ENCODE measurements around the gene IQGAP3.

IQGAP3 gene

GRCh38 chr1:156544592-156545102 lies 27.7 kb downstream of the IQGAP3 start:
- no peak overlapping the region for H3K4me3 ChIP-seq (ENCODE audit: low read length)
- no peak for DNase-seq (ENCODE audit: low read depth)
- no peak for TF ChIP-seq CTCF (conservative IDR thresholded peaks at IDR 0.05; ENCODE audit: low read depth, low read length)

- no peak for DNase-seq (ENCODE audit: low read depth)
- TF ChIP-seq CTCF (conservative IDR thresholded peaks at IDR 0.05; ENCODE audit: low read depth, low read length): no peak
- no peak overlapping the region for H3K4me3 ChIP-seq (ENCODE audit: low read length)
Measured at GRCh38 chr1:156543066-156543465, 29.3 kb downstream of the IQGAP3 start.

DNA sequence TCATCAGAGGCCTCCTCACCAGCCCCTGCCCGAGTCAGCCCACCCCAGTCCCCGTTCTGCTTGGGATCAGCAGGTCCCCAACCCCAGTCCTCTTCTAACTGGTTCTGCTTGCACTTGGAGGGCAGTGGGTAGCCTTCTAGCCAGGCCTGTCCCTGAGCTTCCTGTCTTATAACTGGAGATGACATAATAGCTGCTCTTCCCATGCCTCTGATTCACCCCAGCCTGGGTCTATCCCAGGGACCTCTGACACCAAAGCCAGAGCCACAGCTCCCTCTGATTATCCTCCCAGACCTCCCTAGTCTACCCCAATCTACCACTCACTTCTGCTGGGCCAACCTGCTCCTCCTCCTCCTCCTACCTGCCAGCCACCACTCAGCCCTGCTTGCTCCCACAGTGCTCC lies 31.4 kb downstream of the IQGAP3 start:
- TF ChIP-seq CTCF (conservative IDR thresholded peaks at IDR 0.05; ENCODE audit: low read depth, low read length): no peak
- DNase-seq (ENCODE audit: low read depth): no peak
- H3K4me3 ChIP-seq (ENCODE audit: low read length): no peak overlapping the region

DNA sequence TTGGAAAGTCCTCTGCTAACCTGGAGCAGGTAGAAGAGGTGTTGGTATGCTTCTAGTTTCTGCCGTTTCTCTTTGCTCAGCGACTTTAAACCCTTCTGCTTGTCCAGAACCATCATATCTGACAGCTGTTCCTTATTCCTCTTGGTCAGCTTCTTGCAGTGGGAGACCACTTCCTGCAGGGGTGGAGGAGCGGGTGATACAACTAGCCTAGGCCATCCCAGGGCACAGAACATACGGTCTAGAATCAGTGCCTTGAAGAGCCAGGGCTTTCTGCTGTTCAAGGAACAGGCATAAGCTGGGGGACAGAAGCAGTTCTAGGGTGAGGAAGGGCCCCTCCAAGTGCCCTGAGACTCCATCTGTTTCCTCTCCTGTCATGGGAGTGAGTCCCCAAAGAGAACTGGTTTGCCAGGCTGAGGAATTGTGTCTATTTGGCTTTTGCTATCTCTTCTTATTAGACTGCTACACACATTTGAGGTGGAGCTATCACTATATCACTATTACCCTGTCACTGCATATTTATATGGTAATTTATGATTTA lies 32.5 kb downstream of the IQGAP3 start:
- TF ChIP-seq CTCF (conservative IDR thresholded peaks at IDR 0.05; ENCODE audit: low read depth, low read length): no peak
- no peak overlapping the region for H3K4me3 ChIP-seq (ENCODE audit: low read length)
- DNase-seq (ENCODE audit: low read depth): no peak

DNA sequence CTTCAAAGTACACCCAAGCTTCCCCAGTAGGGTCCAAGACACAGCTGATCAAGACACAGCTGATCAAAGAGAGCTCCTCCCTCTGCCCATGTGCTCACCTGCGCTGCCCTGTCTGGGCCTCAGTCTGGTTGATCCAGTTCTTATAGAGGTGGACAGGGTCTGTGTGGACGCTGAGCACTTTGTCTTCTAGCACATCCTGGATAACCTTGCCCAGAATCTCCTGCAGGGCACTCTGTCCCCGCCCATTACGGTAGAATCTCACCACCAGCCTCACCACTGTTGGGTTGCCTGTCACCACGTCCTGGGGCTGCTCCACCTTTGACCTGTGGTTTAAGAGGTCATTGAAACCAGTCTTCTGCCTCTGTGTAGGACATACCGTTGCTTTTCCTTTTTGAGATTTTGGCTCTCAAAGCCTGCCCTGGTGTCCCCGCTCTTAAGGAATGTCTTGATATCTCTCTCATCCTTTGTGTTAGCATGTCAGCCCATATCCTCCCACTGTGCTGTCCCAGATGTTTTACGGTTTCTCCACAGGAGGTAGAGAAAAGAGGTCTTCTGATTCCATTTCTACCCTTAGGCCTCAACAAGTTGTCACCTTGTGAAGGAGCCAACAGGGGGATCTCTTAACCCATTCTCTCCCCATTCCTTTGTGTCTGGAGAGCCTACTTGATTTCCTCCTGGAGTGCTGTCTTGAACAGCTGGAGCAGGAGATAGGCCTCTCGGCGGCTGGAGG lies 33.5 kb downstream of the IQGAP3 start:
- H3K4me3 ChIP-seq (ENCODE audit: low read length): no peak overlapping the region
- DNase-seq (ENCODE audit: low read depth): no peak
- no peak for TF ChIP-seq CTCF (conservative IDR thresholded peaks at IDR 0.05; ENCODE audit: low read depth, low read length)

DNA sequence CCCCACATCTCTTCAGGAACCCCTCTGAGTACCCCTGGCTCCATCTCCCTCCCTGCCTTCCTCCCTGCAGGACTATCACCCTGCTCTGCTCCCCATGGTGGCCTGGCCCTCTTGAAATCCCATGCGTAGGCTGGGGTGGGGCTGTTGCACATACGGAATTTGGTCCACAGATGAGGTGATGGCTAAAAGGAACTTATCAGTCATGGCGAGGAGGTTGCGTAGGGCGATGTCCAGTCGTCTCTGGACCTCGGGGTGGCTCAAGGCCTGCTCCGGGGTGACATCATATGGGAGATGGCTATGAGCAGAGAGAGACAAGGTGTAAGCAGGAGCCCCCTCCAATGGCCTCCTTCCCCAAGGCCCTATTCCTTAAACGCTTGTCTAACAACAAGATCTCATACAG lies 35.3 kb downstream of the IQGAP3 start:
- DNase-seq (ENCODE audit: low read depth): no peak
- TF ChIP-seq CTCF (conservative IDR thresholded peaks at IDR 0.05; ENCODE audit: low read depth, low read length): no peak
- no peak overlapping the region for H3K4me3 ChIP-seq (ENCODE audit: low read length)
